RWPE2 (cell line): ENCODE measurements around the gene RNF225.
"Not testable (repeated sequence)": the region's sequence is repeated elsewhere in the genome, so short reads cannot be mapped to it uniquely, and the experiment has no call there.

Experiments
- ATAC-seq: fragments of 200-7000 bp; cut with Tn5 transposase; 3 replicates; pipeline ENCODE4 v1.9.1; 2021; ENCODE audit warnings: low read depth
- DNase-seq: peaks from one replicate; pipeline ENCODE4 v3.0.0-alpha.2; 2020; ENCODE audit warnings: low spot score
- H3K27ac ChIP-seq: fragments of 450-650 bp; 2 replicates; pipeline ENCODE4 v1.5.1; 2017; ENCODE audit warnings: mild to moderate bottlenecking; ENCODE audit not compliant: poor library complexity, severe bottlenecking
- H3K27me3 ChIP-seq: fragments of 250-450 bp; sonication (Bioruptor Pico); 2 replicates; pipeline ENCODE4 v1.5.1; 2021; ENCODE audit warnings: mild to moderate bottlenecking, moderate library complexity; ENCODE audit not compliant: insufficient read depth, poor library complexity, severe bottlenecking
- H3K36me3 ChIP-seq: fragments of 250-450 bp; sonication (Bioruptor Pico); 2 replicates; pipeline ENCODE4 v1.5.1; 2020; ENCODE audit warnings: low read depth, mild to moderate bottlenecking, moderate library complexity
- H3K4me1 ChIP-seq: fragments of 250-450 bp; sonication (Bioruptor Pico); 2 replicates; pipeline ENCODE4 v1.5.1; 2021; ENCODE audit warnings: mild to moderate bottlenecking, moderate library complexity; ENCODE audit not compliant: insufficient read depth, poor library complexity, severe bottlenecking
- H3K4me3 ChIP-seq: fragments of 250-450 bp; sonication (Bioruptor Pico); 2 replicates; pipeline ENCODE4 v1.5.1; 2021; ENCODE audit warnings: mild to moderate bottlenecking, moderate library complexity; ENCODE audit not compliant: severe bottlenecking
- H3K9me3 ChIP-seq: fragments of 250-450 bp; sonication (Bioruptor Pico); 2 replicates; pipeline ENCODE4 v1.5.1; 2021; ENCODE audit warnings: mild to moderate bottlenecking, moderate library complexity; ENCODE audit not compliant: severe bottlenecking
- CTCF ChIP-seq: fragments of 450-650 bp; IDR thresholded peaks from one replicate; pipeline ENCODE4 v1.5.1; 2017; ENCODE audit warnings: mild to moderate bottlenecking, moderate library complexity; ENCODE audit not compliant: poor library complexity, severe bottlenecking

RNF225 gene

DNA sequence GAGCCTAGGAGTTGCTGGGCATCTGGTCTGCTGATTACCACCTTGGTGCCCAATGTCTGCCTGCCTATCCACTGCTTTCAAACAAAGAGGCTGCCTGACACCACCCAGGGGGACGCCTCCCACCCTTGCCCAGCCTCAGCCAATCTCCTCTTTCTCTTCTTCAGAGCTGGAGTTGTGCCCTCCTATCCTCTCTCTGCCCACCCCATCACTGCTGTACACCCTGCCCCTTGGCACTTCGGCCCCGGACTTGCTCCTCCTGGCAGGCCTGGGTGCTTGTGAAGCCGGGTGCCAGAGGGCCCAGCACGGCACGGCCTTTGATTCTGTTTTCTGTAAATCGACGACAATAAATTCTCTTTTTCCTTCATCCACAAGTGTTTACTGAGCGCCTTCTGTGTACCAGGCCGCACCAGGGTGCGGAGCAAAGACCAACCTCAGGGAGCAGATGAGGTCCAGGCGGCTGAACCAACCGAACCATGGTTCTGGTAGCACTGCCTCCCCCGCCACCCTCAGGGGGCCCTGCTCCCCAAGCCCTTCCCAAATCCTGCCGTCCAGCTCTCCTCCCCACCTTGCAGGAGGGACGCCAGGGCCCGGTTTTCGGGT is 5.0 kb downstream of the RNF225 start:
- no peak for TF ChIP-seq CTCF
- peak; percentile 18 for ATAC-seq
- peak; percentile 67 for DNase-seq
- Histone ChIP-seq H3K27ac (peak overlapping the region; percentile 33), H3K9me3 (no peaks in the 10 kb centered on the region), H3K27me3 (no peaks in the 10 kb centered on the region), H3K4me1 (peaks cover 4% of the 10 kb centered on the region), H3K36me3 (no peaks in the 10 kb centered on the region), H3K4me3 (peak overlapping the region; percentile 60)

GRCh38 chr19:58400916-58401839 is 5.7 kb downstream of the RNF225 start:
- TF ChIP-seq CTCF: no peak
- peaks cover 4% of the 10 kb centered on the region for H3K4me1 ChIP-seq
- no peaks in the 10 kb centered on the region for H3K27me3 ChIP-seq
- no peaks in the 10 kb centered on the region for H3K36me3 ChIP-seq
- peak overlapping the region; percentile 60 for H3K4me3 ChIP-seq
- peak overlapping the region; percentile 33 for H3K27ac ChIP-seq
- ATAC-seq (peak; percentile 93), DNase-seq (peak; percentile 99)
- no peaks in the 10 kb centered on the region for H3K9me3 ChIP-seq

GRCh38 chr19:58401840-58402421 is 6.5 kb downstream of the RNF225 start:
- no peak for DNase-seq
- no peaks in the 10 kb centered on the region for H3K9me3 ChIP-seq
- peak overlapping the region; percentile 25 for H3K27ac ChIP-seq
- H3K27me3 ChIP-seq: no peaks in the 10 kb centered on the region
- no peaks in the 10 kb centered on the region for H3K36me3 ChIP-seq
- peaks cover 4% of the 10 kb centered on the region for H3K4me1 ChIP-seq
- ATAC-seq: no peak
- no peak for TF ChIP-seq CTCF
- peak overlapping the region; percentile 60 for H3K4me3 ChIP-seq

GRCh38 chr19:58403920-58404478 is 8.5 kb downstream of the RNF225 start:
- not testable (repeated sequence) for H3K4me3 ChIP-seq, H3K4me1 ChIP-seq, H3K36me3 ChIP-seq, H3K9me3 ChIP-seq, ATAC-seq, H3K27ac ChIP-seq, H3K27me3 ChIP-seq
- peak; percentile 20 for DNase-seq
